HG03095 (cell line): Measurements from ENCODE around the gene ZNF140.

Experiments used
- ATAC-seq: cut with Tn5 transposase; IDR thresholded peaks from one replicate; pipeline ENCODE4 v1.9.1; 2021; ENCODE audit warnings: moderate library complexity; ENCODE audit not compliant: unreplicated experiment

The ZNF140 gene

GRCh38 chr12:133080368-133081158 is at the start of gene ZNF140:
TSS of gene ZNF140 (plus strand) at chr12:133080923. CDS start at chr12:133081321, 398 bp downstream.
- peak; percentile 70 for ATAC-seq

GRCh38 chr12:133037207-133038005 is 43.3 kb upstream of the ZNF140 start, which contains the start of gene ZNF84:
TSS of gene ZNF84 (plus strand) at chr12:133037509. CDS start at chr12:133041468, 3,959 bp downstream.
- ATAC-seq, result peak; percentile 87

GRCh38 chr12:133038118-133038709 is 42.5 kb upstream of the ZNF140 start:
- no peak for ATAC-seq

- ATAC-seq, result no peak
Observed at GRCh38 chr12:133046698-133047097, 34.0 kb upstream of the ZNF140 start.

GRCh38 chr12:133057446-133057845 is 23.3 kb upstream of the ZNF140 start:
- no peak for ATAC-seq

- no peak for ATAC-seq
Observed at GRCh38 chr12:133058203-133059113, 22.3 kb upstream of the ZNF140 start.

- no peak for ATAC-seq
Observed at GRCh38 chr12:133061954-133062353, 18.8 kb upstream of the ZNF140 start.

GRCh38 chr12:133063556-133063955 is 17.2 kb upstream of the ZNF140 start:
- no peak for ATAC-seq

- ATAC-seq, result no peak
Observed at GRCh38 chr12:133073836-133074235, 6.9 kb upstream of the ZNF140 start.

- peak; percentile 76 for ATAC-seq
Observed at GRCh38 chr12:133080026-133080367, 726 bp upstream of the ZNF140 start.

- no peak for ATAC-seq
Observed at GRCh38 chr12:133081159-133081780, 547 bp downstream of the ZNF140 start.

- ATAC-seq, result no peak
Observed at GRCh38 chr12:133083345-133083744, 2.6 kb downstream of the ZNF140 start.

- ATAC-seq, result no peak
Observed at GRCh38 chr12:133105620-133106019, 24.9 kb downstream of the ZNF140 start.

- ATAC-seq, result no peak
Observed at GRCh38 chr12:133106253-133106652, 25.5 kb downstream of the ZNF140 start.

- no peak for ATAC-seq
Observed at GRCh38 chr12:133107121-133107520, 26.4 kb downstream of the ZNF140 start.

- no peak for ATAC-seq
Observed at GRCh38 chr12:133108150-133108549, 27.4 kb downstream of the ZNF140 start.

- no peak for ATAC-seq
Observed at GRCh38 chr12:133120385-133121191, 39.9 kb downstream of the ZNF140 start.

- ATAC-seq, result no peak
Observed at GRCh38 chr12:133124674-133125073, 44.0 kb downstream of the ZNF140 start.

GRCh38 chr12:133129368-133130037 is 48.8 kb downstream of the ZNF140 start:
- ATAC-seq, result no peak
